ENCODE data around the gene LCN6.

LCN6 gene

DNA sequence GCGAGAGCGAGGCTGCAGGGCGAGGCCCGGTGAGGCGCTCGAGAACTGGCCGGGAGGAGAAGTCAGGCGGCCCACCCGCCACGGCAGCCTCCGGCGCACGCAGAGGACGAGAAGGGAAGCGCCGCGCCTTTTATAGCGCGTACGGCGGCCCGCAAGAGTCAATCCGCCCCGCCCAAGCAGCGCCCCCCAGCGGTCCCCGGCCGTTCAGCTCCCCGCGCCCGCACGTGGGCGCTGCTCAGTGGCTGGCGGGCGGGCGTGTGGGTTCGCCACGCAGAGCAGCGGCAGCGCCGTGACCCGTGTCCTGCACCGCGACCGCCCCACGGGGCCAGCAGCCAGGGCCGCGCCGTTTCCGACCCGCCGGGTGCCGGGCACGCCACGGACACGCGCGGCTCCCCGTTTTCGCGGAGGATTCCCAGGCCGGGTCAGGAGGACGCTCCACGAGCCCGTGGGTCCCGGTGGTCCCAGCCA lies 20.2 kb downstream of the LCN6 start:
- H3K4me3 ChIP-seq (ENCODE audit: low read length): peak overlapping the region; percentile 96
- DNase-seq (ENCODE audit: low read depth): peak; percentile 89
- TF ChIP-seq, protein P1, sequence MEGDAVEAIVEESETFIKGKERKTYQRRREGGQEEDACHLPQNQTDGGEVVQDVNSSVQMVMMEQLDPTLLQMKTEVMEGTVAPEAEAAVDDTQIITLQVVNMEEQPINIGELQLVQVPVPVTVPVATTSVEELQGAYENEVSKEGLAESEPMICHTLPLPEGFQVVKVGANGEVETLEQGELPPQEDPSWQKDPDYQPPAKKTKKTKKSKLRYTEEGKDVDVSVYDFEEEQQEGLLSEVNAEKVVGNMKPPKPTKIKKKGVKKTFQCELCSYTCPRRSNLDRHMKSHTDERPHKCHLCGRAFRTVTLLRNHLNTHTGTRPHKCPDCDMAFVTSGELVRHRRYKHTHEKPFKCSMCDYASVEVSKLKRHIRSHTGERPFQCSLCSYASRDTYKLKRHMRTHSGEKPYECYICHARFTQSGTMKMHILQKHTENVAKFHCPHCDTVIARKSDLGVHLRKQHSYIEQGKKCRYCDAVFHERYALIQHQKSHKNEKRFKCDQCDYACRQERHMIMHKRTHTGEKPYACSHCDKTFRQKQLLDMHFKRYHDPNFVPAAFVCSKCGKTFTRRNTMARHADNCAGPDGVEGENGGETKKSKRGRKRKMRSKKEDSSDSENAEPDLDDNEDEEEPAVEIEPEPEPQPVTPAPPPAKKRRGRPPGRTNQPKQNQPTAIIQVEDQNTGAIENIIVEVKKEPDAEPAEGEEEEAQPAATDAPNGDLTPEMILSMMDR (conservative IDR thresholded peaks at IDR 0.05; ENCODE audit: low read length): peak; percentile 62

DNA sequence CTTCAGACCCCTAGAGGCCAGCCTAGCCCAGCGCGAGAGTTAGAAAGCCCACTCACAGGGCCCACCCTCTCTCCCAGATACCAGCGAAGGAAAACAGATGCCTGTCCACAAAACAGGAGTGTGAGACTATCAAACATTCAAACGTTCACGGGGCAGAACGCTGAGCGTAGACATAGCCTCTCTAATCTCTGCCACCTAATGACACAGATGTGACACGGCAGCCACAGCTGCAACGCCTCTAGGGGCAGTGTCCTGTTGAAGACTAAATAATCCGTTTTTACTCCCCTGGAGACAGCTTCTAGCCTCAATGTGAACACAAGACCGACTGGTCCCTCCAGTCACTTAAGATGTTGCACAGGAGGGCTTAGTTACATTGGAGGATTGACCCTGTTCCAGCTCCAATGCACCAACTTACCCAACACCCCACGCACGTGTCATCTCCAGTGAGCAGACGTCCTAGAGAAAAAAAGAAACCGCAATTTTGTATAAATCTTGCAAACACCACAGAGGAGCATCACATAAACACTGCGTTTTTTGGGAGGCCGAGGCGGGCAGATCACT lies 21.6 kb downstream of the LCN6 start:
- H3K4me3 ChIP-seq (ENCODE audit: low read length): peak overlapping the region; percentile 96
- TF ChIP-seq, protein P1 (conservative IDR thresholded peaks at IDR 0.05; ENCODE audit: low read length): peak; percentile 47
- DNase-seq (ENCODE audit: low read depth): peak; percentile 25

DNA sequence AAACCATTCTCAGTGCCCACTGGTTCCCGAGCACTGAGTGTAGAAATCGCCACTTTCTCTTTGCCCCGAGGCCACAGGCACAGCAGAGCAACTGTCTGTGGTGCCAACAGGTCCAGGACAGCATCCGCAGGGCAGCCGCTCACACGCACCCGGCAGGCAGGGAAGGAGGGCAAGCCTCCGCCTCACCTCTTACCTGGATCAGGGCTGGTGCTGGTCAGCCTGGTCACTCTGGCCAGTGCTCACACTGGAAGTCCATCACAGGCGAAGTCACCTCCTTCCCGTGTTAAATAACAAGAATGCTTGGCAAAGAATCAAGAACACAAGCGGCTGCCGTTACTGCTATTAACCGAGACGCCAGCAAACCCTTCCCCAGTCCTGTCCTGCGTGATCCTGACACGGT lies 22.2 kb downstream of the LCN6 start:
- no peak for DNase-seq (ENCODE audit: low read depth)
- TF ChIP-seq, protein P1 (conservative IDR thresholded peaks at IDR 0.05; ENCODE audit: low read length): no peak
- peak overlapping the region; percentile 96 for H3K4me3 ChIP-seq (ENCODE audit: low read length)

DNA sequence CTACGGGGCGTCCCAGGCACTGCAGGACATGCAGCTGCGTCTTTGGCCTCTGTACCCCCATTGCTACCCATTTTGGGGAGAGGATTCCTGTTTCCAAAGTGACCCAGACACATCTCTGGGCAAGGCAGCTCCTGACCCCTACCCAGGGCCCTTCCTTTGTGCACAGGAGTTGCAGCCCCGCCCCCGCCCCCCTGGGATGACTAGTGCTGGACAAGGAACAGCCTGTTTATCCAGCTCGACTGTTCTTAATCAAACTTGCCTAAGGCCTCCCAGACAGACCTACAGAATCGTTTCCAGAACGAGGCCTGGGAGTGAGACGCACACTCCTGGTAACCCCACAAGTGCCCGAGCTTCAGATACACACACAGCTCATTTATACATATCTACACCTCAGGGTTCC lies 22.7 kb downstream of the LCN6 start:
- H3K4me3 ChIP-seq (ENCODE audit: low read length): peak overlapping the region; percentile 96
- peak; percentile 28 for DNase-seq (ENCODE audit: low read depth)
- TF ChIP-seq, protein P1 (conservative IDR thresholded peaks at IDR 0.05; ENCODE audit: low read length): no peak

DNA sequence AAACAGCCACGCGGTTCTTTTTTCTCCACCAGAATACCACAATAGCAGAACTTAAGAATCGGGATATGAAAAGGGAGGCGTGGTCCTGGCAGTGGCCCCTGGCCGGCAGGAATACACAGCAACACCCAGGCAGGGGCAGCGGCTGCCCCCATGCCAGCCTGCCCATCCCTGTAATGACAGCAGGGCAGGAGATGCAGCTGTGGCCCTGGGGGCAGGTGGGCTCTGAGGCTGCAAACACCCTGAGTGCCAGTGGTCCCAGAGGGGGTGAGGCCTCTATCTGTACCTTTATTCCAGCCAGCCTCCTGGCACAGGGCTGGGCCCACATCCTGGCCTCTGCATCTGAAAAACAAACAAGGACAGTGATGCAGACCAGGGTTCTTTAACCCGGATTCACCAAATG lies 23.6 kb downstream of the LCN6 start:
- H3K4me3 ChIP-seq (ENCODE audit: low read length): no peak overlapping the region
- DNase-seq (ENCODE audit: low read depth): no peak
- TF ChIP-seq, protein P1 (conservative IDR thresholded peaks at IDR 0.05; ENCODE audit: low read length): no peak

DNA sequence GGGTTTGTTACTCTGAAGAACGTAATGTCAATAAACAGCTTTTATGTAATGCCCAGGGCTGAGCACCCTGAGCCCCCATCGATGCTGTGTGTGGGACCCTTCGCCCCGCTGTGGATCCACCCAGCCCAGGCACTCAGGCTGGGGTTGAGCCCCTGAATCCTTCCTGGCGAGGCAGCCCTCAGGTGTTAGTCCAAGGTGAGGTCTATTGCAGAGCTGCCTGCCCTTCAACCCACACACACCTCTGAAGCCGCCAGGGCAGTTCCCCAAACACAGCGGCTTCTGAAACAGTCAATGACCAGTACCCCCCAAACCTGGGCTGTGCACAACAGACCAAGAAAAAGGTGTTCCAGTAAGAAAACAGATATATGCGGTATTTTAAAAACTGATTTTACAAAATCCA lies 24.3 kb downstream of the LCN6 start:
- H3K4me3 ChIP-seq (ENCODE audit: low read length): no peak overlapping the region
- no peak for DNase-seq (ENCODE audit: low read depth)
- TF ChIP-seq, protein P1 (conservative IDR thresholded peaks at IDR 0.05; ENCODE audit: low read length): no peak

DNA sequence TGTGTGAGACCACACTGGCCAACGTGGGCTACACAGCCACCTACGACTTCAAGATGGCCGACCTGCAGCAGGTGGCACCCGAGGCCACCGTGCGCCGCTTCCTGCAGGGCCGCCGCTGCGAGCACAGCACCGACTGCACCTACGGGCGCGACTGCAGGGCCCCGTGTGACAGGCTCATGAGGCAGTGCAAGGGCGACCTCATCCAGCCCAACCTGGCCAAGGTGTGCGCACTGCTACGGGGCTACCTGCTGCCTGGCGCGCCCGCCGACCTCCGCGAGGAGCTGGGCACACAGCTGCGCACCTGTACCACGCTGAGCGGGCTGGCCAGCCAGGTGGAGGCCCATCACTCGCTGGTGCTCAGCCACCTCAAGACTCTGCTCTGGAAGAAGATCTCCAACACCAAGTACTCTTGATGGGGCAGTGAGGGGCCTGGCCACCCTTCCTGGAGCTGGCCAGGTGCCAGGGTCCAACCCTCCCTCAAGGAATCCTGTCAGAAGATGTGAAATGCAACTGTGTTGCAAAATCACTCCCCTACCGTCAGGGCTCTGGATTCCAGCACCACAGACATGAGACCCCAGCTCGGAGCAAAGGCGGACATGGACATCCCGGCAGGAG lies 24.9 kb downstream of the LCN6 start:
- TF ChIP-seq, protein P1 (conservative IDR thresholded peaks at IDR 0.05; ENCODE audit: low read length): no peak
- H3K4me3 ChIP-seq (ENCODE audit: low read length): no peak overlapping the region
- DNase-seq (ENCODE audit: low read depth): no peak

All from AG10803 (cell line).